ENCODE measurements around the gene UTS2R.

GRCh38 chr17:82343560-82343959, 28.0 kb upstream of the UTS2R start:
- TF ChIP-seq CTCF (IDR thresholded peaks at IDR 0.05) (no peak), POLR2A (IDR thresholded peaks at IDR 0.05) (no peak)

Data from suprapubic skin (tissue), 3 donors.